ENCODE measurements around the gene PDHA2.

DNA sequence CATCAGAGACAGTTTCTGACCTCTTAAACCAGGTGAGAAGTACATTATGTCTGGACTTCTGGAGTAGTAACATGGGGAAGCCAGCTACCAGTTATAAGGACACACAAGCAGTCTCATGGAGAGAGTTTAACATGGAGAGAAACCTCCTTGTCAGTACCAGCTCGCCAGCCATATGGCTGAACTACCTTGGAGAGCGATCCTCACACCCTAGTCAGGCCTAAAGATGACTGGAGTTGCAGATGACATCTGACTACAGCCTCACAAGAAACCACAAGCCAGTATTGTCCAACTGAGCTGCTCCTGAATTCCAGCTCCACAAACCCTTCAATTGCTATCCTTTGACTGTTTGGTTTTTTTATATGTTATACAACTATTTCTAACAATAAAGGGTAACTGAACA is 49.8 kb downstream of the PDHA2 start:
- TF ChIP-seq, protein P1, sequence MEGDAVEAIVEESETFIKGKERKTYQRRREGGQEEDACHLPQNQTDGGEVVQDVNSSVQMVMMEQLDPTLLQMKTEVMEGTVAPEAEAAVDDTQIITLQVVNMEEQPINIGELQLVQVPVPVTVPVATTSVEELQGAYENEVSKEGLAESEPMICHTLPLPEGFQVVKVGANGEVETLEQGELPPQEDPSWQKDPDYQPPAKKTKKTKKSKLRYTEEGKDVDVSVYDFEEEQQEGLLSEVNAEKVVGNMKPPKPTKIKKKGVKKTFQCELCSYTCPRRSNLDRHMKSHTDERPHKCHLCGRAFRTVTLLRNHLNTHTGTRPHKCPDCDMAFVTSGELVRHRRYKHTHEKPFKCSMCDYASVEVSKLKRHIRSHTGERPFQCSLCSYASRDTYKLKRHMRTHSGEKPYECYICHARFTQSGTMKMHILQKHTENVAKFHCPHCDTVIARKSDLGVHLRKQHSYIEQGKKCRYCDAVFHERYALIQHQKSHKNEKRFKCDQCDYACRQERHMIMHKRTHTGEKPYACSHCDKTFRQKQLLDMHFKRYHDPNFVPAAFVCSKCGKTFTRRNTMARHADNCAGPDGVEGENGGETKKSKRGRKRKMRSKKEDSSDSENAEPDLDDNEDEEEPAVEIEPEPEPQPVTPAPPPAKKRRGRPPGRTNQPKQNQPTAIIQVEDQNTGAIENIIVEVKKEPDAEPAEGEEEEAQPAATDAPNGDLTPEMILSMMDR (IDR thresholded peaks at IDR 0.05) = no peak
- TF ChIP-seq POLR2A (IDR thresholded peaks at IDR 0.05) = no peak
